NOMO-1 (cell line): ENCODE measurements around the gene DGLUCY.
"Not testable (repeated sequence)": the region's sequence is repeated elsewhere in the genome, so short reads cannot be mapped to it uniquely, and the experiment has no call there.

Source experiments
- DNase-seq, 2 experiments: peaks; one replicate each; lab custom pipeline; 2025; ENCODE audit not compliant: unreplicated experiment in 2 of 2; lab: John Stamatoyannopoulos, UW

DGLUCY gene

DNA sequence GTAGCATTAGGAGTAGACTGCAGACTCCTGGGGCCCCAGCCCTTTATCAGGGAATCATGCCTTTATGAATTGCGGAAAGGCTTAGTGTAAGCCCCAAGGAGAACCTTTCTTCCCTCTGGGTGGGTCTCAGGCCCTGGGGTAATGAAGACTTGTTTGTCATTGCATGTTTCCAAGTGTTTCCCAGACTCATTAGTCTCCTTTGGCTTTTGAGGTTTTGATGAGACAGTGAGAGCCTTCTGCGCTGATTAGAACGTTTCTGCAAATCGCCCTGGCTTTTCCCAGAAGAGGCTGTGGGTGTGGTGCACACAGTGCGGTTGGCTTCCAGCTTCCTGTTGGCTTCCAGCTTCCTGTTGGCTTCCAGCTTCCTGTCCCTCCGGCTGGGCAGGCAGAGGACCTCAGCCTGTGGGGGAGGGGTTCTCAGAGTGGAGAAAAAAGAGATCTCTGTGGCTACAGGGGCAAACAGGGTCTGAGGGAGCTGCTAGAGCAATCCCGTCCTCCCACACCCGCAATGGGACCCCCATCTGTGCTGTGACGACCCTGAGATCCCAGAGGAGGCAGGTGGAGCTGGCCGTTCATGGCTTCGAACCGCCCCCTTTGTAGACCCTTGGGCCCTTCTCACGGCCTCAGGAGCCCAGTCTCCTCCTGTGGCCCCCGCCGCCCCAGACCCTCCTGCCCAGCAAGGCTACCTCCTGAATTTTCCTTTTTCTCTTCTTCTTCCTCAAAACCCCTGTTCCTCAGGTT lies 88.5 kb downstream of the DGLUCY start:
- DNase-seq = no peak

DNA sequence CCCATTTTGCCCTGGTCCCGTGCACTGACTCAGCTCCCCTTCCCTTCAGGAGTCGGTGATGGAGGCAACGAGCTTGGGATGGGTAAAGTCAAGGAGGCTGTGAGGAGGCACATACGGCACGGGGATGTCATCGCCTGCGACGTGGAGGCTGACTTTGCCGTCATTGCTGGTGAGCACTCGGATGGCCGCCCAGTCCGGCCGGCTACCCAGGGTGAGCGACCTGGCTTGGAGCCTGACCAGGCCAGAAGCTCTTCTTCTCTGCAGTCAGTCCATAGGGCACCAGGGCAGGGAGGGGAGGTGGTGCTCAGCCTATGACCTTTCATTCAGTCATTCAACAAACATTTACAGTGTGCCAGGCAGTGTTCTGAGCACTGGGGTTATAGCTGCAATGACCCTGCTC lies 90.8 kb downstream of the DGLUCY start:
- DNase-seq = no peak

- no peak for DNase-seq
Observed at GRCh38 chr14:91205459-91205858, 91.6 kb downstream of the DGLUCY start.

DNA sequence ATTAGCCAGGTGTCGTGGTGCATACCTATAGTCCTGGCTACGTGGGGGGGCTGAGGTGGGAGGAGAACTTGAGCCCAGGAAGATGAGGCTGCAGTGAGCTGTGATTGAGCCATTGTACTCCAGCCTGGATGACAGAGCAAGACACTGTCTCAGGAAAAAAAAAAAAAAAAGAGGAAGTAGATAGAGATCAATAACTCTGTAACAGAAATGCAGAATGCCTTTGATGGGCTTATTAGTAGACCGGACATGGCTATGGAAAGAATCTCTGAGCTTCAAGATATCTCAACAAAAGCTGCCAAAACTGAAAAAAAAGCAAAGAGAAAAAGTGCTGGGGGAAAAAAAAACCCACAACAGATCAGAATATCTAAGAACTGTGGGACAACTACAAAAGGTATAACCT lies 93.1 kb downstream of the DGLUCY start:
- DNase-seq = no peak

DNA sequence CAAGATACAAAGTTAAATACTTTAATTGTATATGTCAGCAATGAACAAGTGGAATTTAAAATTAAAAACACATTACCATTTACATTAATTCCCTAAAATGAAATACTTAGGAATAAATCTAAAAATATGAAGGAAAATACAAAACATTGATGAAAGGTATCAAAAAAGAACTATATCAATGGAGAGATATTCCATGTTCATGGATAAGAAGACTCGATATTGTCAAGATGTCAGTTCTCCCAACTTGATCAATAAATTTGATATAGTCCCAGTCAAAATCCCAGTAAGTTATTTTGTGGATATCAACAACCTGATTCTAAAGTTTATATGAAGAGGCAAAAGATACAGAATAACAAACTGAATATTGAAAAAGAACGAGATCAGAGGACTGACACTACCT lies 97.1 kb downstream of the DGLUCY start:
- no peak for DNase-seq

GRCh38 chr14:91214306-91214705 lies 100.4 kb downstream of the DGLUCY start:
- DNase-seq = no peak

DNA sequence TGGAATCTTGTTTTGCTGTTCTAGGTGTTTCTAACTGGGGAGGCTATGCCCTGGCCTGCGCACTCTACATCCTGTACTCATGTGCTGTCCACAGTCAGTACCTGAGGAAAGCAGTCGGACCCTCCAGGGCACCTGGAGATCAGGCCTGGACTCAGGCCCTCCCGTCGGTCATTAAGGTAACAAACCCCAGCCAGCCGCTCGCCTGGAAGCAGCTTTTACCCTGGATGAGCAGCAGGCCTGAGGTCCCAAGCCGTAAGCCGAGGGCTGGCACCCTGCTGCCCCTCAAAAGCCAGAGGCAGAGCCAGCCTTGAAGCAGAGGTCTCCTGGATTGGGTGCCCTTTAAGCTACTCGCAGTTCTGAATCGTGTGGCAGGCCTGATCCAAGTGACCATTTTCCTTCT lies 101.5 kb downstream of the DGLUCY start:
- no peak for DNase-seq

GRCh38 chr14:91216731-91217226 lies 102.9 kb downstream of the DGLUCY start:
- no peak for DNase-seq

GRCh38 chr14:91218014-91218413 lies 104.1 kb downstream of the DGLUCY start:
- no peak for DNase-seq

- no peak for DNase-seq
Observed at GRCh38 chr14:91219517-91220389, 105.9 kb downstream of the DGLUCY start.

DNA sequence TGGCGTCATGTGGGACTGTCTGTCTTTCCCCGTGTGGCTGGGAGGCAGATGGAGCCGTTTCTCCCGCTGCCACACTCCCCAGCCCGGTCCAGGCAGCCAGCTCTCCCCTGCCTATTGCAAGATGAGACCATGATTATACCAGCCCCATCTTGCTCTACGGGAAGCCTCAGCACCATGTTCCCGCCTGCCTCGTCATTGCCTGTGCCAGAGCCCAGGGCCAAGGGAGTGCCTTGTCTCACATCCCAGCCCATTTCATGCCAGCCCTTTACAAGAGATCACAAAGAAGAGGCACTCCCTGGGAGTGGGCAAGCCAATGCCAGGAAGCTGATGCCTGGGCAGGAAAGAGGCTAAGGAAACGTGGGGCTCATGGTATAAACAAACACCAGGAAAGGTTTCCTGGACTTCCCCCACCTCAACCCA lies 106.7 kb downstream of the DGLUCY start:
- no peak for DNase-seq

GRCh38 chr14:91221270-91221669 lies 107.4 kb downstream of the DGLUCY start:
- no peak for DNase-seq

DNA sequence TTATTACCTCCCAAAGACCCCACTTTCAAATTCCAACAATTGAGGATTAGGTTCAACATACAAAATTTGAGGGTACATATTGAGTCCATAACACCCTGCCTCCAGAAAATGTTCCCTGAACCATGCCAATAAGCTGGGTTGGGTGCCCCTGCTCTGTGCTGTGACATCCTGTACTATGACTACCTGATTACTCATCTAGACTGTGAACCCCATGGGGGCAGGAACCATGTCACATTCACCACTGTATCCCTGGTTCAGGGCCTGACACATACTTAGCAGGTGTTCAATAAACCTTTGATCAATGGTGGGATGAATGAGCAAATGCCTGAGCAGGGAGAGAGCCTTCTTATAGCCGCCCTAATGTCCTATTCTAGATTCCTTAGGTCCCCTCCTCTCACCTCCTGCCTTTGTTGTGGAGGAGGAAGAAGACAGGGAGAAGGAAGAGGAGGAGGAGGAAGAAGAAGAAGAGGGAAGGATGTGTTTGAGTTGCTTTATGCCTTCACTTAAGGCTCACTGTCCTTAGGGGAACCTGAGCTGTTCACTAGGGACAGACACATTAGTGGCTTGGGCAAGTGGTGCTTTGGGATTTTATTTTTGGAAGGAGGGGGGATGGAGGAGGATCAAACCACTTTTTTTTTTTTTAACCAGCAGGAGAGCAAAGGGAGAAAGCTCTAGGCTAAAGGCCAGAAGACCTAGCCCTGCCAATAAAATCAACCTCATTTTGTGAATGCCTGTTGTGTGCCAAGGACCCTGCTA lies 109.3 kb downstream of the DGLUCY start:
- DNase-seq = no peak

- DNase-seq = no peak
Observed at GRCh38 chr14:91225025-91225424, 111.2 kb downstream of the DGLUCY start.

GRCh38 chr14:91226360-91226759 lies 112.5 kb downstream of the DGLUCY start:
- not testable (repeated sequence) for DNase-seq

DNA sequence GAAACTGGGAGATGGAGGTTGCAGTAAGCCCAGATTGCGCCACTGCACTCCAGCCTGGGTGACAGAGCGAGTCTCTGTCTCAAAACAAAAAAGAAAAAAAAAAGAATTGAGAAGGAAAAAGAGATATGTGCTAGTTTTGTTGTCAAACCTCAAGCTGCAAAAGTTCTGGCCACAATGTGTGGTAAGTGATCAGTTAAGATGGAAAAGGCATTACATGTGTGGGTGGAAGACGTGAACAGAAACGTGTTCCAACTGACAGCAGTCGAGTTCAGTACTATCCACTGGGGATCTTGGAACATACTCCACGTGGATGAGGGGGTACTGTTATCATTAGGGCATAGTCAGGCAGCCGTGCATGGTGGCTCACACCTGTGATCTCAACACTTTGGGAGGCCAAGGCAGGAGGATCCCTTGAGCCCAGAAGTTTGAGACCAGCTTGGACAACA lies 113.3 kb downstream of the DGLUCY start:
- DNase-seq = no peak

DNA sequence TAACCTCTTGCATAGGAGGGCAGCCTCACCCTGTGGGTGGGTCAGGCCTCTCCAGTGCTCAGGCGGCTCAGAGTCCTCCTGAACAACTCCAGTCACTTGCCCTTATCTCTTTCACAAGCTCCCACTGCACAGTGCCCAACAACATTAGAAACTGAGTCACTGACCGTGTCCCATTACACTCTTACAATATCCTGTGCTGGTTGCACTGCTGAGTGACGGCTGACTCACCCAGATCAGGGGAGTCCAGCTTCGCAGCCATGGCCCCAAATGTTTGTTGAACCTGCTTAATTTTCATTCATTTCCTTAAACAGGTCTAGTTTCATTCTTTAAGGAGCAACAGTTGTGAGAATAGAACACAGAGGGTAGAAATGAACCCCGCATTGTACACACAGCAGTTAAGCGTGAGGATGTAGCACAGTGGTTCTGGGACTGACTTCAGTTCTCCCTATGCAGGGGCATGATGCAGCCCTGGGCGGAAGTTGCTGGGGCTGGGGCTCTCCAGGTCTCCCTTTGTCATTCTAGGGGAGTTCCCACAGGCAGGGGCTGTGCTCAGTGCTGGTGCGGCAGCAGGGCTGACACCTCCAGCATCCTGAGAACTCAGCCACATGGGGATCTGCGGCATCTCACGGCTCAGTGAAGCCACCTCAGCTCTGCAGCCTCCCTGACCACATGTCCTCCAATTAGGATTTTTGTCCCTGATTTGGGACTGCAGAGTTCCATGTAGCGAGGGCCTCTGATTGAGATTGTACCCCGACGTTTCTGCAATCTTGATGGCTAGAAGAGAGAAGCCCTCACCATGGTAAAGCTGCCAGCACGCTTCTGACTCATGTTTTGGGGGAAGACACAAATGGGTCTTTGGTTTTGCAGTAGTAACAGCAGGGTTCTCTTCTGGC lies 114.5 kb downstream of the DGLUCY start:
- DNase-seq = peak in 1 of 2 experiments; percentile 8

DNA sequence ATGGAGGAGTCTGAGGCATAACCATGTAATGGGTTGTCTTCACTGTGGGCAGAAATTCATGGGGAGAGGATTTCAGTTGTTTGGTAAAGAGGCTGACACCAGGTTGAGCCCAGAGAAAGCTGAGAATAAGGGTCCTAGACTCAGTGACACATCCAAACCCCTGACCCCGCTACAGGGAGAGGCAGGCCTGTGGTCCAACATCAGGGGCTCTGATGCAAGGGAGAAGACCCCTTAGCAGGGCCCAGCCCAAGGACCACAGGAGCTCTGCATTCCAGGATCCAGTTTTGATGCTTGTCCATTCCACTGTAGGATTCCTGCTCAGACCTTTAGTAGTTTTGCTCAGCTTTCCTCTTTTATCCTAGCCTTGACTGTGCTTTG lies 115.1 kb downstream of the DGLUCY start:
- DNase-seq = no peak

DNA sequence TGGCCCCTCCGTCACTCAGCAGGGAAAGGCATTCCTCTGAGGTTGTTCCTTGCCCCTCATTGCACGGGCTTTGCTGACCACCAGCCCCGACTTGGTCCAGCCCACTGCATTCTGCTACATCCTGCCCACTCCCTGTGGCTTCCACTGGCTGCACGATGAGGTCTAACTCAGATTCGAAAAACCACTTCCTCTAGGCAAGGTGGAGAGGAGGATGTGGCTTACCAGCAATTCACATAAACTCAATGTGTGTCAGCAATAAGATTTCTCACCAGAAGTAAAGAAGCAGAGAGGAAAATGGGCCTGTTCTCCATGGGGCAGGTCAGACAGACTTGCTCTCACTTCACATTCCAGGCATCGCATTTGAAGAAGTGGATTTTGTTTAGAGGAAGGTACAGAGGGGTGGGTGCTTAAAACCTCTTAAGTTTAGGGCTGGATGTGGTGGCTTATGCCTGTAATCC lies 115.9 kb downstream of the DGLUCY start:
- DNase-seq = peak; percentile 75 to 93
